ENCODE results near the gene FOXN4.

Gene FOXN4

DNA sequence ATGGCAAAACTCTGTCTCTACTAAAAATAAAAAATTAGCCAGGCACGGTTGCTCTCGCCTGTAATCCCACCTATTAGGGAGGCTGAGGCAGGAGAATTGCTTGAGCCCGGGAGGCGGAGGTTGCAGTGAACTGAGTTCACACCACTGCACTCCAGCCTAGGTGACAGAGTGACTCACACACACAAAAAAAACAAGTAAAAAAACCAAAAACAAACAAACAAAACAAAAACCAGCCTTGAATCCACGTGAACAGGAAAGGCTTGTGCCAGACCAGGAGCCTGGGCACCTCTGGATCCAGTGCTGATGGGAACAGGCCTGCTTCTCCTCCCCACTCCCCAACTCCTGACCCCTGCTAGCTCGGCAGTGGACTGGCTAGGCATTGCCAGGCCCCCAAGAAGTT lies 3.5 kb downstream of the FOXN4 start:
- DNase-seq = no peak

DNA sequence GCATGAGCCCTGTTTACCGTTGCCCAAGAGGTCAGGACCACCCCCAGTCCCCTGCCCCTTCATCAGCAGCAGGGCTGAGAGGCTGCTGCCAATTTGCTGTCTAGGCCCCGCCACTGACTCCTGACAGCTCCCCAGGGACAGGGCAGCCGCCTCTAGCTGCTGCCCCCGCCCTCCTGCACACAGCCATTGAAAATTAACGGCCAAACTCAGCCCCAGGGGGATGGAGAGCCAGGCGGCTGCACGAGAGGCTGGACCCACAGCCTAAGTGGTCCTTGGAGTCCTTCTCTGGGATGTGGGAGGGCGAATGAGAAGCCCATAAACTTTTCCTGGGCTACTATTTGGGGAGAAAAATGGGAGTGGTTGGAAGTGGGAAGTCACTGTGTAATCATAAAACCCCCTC lies 4.6 kb downstream of the FOXN4 start:
- no peak for DNase-seq

DNA sequence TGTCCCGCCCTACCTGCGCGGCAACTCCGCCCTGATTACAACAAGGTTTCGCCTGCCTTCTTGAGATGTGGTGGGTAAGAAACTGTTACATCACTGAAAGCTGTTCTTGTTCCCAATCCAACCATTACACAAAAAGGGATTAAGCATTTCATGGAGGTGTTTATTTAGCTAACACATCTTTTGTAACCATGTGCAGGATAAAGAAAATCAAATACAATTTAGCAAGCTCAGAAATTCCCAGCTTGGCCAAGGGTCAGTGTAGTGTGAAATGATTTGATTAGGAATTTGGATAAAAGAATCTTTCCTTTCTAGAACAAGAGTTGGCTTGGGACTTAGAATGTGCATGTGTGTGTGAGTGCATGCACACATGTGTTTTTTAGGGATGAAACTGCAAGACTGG lies 6.3 kb downstream of the FOXN4 start:
- DNase-seq = no peak

DNA sequence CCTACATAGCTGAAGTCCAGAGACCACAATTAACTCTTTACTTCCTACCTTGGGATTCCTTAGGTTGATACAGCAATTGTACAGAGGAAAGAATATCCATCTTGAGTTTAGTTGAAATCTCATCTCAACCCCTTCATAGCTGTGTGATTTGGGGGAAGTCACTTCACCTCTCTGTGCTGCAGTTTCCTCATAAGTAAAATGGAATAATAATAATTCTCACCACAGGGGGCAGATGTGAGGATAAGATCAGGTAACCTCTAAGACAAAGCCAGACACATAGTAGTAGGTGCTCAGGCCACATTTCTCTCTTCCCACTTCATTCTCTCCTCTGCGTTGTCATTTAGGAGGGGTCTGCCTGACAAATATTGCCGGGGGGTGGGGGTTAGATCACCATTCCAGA lies 6.7 kb downstream of the FOXN4 start:
- no peak for DNase-seq

DNA sequence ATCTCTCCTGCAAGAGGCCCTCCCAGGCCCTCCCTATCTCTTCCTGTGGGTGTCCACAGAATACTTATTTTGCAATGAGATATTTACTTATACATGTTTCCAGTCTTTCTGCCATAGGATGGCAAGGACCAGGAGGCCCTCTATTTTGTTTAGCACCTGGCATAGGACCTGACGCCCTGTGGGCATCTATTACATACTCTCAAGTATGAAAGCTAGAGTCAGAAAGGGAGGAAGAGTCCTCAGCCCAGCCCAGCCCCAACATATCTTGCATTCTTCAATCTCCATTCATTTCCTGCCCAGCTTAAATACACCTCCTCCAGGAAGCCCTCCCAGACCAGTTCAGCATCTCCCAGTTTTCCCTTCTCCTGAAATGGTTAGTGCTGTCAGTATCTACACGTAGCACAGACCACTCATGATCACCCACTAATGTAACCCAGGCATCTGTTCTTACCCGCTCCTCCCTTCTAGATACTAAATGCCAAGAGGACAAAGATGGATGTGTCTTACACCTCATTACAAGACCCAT lies 7.4 kb downstream of the FOXN4 start:
- no peak for DNase-seq

DNA sequence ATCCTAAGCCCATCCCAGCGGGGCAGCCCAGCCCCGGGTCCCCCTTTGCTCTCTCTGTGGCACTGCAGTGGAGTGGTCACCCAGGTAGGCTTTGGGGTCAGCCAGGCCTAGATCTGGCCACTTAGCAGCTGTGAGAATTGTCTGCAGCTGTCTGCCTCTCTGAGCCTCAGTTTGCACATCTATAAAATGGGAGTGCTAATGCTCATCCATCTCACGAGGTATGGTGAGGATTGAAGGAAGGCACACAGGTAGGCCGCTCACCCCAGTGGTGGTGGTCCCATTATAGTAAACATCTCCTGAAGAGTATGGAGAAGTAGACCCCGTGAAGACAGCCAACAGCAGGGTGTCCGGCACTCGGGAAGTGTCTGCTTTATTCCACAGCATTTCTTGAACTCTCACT lies 9.2 kb downstream of the FOXN4 start:
- DNase-seq = no peak

DNA sequence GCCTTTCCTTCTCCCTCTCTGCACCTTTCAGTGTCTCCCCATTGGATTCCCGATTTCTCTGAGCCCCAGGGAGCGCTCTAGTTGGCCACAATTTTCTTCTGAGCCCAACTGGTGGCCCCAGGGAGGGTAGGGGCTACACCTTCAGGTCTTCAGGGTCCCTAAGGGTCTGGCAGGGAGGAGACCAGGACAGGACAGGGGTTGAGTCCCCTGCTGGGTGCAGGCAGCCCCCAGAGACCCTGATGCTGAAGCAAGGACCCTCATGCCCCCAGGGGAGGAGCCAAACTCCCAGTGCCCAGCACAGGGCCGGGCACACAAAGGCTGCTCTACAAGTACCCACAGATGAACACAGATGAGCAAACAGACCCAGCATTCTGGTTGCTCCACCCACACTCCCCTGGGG lies 12.7 kb downstream of the FOXN4 start:
- no peak for DNase-seq

DNA sequence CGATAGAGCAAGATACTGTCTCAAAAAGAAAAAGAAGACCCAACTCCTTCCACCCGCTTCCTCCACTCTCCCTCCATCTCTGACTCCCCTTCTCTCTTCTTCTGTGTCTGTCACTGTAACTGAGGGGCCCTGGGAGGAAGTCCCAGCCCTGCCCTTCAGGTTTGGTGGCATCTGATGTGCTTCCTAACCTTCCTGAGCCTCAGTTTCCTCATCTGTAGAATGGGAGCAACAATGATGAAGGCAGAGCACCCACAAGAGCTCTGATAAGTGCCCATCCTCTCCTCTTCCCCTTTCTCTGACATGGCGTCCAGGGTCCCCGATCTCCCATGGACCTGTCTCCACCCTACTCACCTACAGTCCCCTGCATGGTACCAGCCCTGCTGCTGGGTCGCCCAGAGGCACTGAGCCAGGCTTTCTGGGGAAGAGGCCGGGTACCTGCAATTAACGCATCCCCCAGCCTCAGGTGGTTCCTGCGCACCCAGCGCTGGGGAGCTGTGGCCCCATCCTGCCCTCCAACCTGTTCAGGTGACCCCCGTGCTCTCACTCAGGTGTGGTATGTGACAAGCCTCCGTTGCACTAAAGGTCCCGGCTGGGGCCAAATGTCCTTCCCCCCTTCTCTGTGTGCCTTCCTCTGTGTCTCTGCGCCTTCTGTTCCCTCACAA lies 13.2 kb downstream of the FOXN4 start:
- no peak for DNase-seq

DNA sequence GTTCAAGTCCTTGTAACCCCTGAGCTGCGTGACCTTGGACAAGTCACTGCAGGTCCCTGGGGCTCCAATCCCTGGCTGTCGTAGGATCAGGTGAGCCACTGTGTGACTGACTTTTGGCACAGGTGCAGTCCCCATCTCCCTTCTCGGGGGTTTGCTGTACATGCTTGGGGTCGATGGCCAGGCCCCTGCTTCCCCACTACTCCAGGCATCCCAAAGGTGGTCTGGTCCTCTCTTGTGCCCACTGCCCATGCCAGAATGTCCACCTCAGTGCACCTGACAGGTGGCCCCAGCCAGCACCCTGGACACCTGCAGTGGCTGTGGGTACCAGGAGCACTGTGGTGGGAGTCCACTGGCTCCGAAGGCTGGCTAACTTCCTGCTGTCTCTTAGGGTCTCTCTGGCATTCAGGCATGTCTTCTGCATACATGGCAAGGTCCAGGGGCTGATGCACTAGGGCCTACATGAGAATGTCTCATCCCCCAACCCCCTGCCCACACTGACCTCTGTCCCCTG lies 14.7 kb downstream of the FOXN4 start:
- DNase-seq = no peak

DNA sequence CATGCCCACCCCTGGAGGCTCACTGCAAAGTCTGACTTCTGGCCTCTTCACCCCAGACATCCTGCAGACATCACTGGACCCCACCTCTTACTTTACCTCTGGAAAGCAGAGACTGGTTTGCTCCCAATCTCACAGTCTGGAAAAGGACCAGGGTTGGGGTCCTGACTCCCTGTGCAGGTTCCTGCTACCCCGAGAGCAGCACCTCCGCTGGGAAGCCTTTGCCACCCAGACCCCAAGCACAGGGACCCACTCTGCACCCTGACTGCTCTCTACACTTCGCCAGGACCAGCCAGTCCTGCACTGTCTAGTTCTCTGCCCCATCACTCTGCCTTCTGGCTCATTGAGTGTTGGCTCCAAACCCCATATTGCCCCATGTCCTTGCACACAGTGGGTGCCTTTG lies 16.0 kb downstream of the FOXN4 start:
- no peak for DNase-seq

DNA sequence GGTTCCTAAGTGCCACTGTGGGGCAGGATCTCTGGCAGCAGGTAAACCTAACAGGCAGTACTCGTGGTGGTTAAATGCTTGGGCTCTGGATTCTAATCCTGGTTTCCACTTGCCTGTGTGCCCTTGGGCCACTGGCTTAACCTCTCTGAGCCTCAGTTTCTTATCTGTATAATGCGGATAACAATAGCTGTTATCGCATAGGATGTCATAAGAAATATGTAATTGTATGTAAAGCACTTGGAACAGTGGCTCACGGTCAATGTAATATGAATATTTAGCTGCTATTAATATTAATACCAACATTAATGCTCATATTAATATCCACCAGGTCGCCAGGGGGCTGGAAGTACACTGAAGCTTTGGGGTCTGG lies 16.8 kb downstream of the FOXN4 start:
- no peak for DNase-seq

DNA sequence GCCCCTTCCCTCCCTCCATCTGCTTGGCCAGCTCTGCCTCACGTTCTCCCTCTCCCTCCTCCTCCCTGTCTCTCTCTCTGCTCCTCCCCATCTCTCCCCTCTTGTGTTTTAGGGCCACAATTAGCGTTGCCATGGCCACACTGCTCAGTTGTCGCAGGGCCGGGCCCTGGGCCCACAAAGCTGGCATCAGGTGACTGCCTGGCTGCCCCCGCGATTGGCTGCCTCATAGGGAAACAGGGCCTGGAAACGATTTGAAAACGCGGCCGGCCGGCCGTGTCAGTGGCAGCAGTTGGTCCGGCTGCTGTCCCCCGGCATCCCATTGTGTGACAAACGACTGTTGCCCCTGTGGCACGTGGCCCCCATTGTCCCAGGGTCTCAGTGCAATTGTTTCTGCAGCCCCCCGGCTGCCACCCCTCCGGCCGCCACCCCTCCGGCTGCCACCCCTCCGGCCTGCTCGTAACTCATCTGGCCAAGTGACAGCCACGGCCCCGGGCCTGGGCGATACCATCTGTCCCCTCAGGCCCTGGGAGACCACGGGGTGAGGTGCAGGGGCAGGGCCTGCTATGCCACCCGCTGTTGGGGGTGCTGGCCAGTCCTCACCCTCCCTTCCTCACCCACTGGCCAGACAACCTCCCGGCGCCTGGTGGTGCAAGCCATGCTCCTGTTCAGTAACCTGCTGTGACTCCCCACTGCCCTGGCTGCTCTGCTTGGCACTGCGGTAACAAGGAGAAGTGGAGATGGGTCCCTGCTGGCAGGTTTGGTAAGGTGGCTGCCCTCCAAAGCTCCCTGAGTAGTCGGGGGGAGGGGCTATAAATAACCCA lies 17.4 kb downstream of the FOXN4 start:
- DNase-seq = peak; percentile 8

DNA sequence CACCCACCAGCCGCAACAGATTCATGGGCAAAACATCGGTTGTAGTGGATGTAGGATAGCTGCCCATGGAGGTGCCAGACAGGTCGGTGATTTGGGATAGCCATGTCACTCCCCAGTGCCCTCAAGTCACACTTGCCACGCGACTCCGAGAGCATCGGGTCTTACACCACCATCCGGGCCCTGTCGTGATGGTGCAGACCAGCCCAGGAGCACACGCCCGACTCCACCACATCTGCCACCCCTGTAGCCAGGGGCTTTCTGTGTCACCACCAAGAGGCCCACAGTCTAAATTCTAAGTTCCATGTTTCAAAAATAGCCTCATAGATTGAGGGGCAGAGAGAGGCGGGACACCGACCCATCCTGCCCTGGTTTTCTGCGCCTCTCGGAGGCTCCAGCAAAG lies 18.0 kb downstream of the FOXN4 start:
- no peak for DNase-seq

DNA sequence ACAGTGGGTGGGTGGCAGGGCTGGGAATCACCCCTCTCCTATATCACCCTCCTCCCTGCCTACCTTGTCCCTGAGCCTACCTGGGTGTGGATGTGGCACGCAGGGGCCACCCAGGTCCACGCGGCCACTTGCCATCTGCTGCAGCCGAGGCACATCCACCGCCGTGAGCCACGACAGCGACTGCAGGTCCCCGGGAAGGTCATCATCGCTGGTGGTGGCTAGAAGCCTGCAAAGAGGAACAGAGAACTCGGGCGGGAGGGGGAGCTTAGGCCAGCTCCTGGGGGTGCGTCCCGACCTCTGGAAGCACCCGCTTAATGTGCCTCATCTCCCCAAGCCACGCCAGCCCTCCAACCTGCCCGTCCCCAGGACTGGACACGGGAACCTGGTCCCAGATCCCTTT lies 19.0 kb downstream of the FOXN4 start:
- no peak for DNase-seq

DNA sequence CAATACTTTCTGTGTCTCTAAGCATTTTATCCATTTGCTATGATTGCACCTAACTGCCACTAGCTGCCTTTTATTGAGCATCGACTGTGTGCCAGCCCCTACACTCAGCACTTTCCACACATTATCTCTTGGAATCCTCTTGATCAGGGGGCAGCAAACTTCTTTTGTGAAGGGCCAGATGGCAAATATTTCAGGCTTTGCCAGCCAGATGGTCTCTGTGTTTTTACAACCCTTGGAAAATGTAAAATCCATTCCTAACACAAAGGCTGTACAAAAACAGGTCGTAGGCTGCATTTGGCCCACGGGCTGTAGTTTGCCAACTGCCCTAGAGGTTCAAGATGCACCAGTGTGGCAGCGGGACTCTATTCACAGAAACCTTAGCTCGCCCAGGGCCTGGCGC lies 19.5 kb downstream of the FOXN4 start:
- DNase-seq = no peak

DNA sequence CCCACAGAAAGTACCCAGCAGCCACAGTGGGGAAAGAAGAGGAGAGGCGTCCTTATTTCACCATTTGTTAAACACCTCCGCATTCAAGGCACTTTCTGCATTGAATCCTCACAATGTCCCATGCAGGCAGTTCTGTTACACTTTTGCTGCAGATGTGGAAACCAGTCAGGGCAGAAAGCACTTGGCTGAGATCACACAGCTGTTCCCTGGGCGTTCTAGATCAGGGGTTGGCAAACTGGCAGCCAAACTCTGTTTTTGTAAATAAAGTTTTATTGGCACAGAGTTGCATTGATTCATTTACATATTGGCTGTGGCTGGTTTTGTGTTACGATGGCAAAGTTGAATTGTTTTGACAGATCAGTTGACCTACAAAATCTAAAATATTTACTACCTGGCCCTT lies 20.1 kb downstream of the FOXN4 start:
- DNase-seq = no peak

DNA sequence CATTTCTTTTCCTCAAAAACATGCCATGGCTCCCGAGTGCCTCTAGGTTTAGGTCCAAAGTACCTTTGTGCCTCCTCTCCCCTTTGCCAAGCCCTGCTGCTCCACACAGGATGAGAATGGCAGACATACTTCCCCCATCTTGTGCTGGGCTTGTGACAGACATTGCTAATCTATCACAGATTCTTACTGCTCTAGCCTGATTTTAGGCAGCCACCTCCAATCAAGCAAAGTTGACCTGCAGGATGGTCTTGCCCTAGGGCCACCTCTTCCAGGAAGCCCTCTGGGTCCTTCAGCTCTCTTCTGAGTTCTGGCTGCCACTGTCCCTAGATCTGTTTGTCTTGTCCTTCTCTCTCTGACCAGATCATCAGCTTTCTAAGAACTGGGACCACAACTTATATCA lies 20.5 kb downstream of the FOXN4 start:
- DNase-seq = no peak

DNA sequence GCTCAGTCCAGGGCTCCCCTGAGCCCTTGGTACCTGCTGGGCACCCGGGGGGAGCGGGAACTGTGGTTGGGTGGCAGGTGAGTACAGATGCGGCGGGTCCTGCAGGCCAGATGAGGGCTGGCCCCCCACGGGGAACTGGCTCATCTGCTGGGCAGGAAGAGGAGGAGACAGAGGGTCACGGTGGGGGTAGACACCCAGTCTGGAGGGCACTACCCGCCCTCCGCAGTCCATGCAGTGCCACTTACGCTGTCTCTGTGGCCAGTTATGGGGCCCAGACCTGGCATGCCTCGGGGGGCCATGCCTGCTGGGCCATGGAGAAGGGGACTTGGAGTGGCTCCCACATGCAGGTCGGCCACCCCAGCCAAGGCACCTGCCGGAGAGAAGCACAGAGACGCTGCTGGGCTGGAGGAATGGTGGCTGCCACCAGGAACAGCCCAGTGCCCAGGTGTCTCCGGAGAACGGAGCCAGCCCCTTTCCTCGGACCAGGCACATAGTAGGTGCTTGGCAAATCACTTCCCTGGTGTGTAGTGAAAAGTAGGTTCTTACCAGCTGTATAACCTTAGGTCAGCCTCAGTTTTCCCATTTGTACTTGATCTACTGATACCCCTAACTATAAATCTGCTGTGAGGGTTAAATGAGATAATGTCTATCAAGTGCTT lies 21.1 kb downstream of the FOXN4 start:
- DNase-seq = no peak

DNA sequence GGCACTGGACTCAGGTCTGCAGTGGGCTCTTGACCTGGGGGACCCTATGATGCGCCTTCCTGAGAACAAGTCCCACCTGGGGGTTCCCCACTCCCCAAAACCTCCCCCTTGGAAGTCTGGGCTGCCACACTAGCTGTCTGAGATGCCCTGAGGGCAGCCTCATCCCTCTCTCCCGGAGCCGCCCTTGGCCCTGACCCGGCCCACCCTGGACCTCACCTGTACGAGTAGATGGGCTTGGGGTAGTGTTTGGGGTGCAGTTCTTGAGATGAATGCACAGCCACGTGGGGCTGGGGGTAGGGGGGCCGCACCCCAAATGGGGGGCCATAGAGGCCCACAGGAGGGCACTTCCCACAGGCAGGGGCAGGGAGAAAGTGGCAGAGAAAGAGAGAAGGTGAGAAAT lies 21.9 kb downstream of the FOXN4 start:
- DNase-seq = no peak

DNA sequence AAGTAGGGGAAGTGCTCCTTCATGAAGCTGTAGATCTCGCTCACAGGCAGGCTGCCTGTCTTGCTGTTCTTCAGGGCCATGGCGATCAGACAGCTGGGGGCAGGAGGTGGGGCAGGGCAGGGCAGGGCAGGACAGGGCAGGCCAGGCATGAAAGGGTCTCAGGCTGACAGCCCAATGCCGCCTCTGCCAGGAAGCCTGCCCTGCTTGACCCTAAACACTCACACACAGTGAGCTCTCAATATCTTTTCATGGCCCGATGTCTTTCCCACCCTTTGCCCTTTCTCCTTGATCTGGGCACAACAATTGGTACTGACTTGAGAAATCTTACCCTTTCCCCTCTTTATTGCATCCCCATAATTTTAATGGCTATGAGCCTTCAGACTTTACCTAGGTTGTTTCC lies 22.4 kb downstream of the FOXN4 start:
- DNase-seq = no peak

DNA sequence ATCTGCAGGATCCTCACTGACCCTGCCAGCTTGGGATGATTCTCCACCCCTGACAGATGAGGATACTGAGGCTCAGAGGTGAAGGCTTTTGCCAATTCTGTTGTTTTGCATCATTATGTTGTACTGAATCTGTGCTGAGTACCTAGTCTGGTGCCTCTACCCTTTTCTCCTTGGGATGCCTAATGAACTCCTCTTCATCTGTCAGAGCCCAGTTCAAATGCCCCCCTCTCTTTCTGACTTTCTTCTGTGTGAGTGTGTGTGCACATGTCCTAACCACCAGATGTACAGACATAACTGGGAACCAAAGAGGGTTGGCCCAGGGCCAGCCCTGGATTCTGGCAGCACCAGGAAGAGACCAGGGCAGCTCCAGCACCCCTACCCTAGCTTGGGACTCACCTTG lies 22.8 kb downstream of the FOXN4 start:
- DNase-seq = no peak

DNA sequence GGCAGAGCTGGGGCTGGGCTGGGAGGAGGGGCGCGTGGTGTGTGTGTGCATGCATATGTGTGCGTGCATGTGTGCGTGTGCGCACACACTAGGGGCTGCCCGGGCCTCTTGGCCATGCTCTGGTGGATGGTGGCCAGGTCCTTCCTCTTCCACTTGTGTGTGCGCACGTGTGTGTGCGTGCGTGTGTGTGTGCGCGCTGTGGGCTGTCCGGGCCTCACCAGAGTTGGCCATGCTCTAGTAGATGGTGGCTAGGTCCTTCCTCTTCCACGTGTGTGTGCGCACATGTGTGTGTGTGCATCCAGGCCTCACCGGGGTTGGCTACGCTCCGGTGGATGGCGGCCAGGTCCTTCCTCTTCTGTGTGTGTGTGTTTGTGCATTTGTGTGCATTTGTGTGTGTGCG lies 24.7 kb downstream of the FOXN4 start:
- no peak for DNase-seq

DNA sequence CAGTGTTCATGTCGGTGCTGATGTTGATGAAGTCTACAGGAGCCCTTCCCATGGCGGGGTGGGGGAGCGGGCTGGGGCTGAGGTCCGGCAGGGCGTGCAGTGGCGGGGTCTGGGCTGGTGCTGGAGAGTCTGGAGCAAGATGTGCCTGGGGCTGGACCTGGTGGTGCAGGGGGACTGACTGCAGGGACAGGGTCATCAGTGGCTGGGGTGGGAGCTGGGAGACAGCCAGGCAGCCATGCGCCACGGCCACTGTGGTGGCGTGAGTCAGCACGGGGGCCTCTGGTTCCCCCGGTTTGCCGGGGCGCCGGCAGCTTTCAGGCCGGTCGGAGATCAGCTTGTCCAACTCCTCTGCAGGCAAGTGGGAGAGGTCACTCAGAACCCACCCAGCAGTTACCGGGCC lies 27.6 kb downstream of the FOXN4 start:
- no peak for DNase-seq

DNA sequence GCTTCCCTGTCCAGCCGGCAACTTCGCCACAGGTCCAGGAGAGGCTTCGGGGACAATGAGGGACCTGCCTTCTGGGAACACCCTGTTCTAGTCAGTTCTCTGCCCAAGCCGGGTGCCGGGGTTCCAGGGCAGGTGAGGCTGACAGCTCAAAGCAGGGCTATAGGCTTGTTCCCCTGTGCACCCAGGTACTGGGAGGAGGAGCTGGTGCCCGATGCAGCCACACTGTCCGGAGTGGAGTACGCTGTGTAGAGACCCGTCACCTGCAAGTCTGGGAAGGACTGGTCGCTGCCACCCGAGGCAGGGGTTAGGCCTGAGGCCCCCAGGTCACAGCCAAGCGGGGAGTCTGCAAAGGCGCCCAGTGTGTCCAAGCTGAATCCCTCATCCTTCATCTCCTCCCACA lies 29.6 kb downstream of the FOXN4 start:
- no peak for DNase-seq

Measured in fibroblast of upper back skin (primary cell).